CD14-positive monocyte (primary cell): Measurements from ENCODE around the gene SOCS4. TPM values are rescaled to one million over a fixed set of nuclear protein-coding genes. Genes with fewer than 3 reads are reported as not detected.
A peak's percentile ranks its signal among the peaks of the same experiment; 100 is the strongest.
"Not testable (repeated sequence)": the region's sequence is repeated elsewhere in the genome, so short reads cannot be mapped to it uniquely, and the experiment has no call there.

Experiments
- DNase-seq, 3 donors: peaks; one replicate each; pipeline ENCODE4 v3.0.0-alpha.2; 2011 to 2022
- H2AFZ ChIP-seq: 2 replicates; pipeline ENCODE4 v1.6.0; 2012; ENCODE audit warnings: mild to moderate bottlenecking, low read depth, low read length, inconsistent platforms; ENCODE audit not compliant: insufficient read depth, poor library complexity, severe bottlenecking
- H3K27ac ChIP-seq, 2 donors: 1 replicate in 1 of 2; 2 replicates in 1 of 2; pipeline ENCODE4 v1.5.1; 2012 to 2013; ENCODE audit warnings: low read length in 2 of 2, control low read depth in 1 of 2, inconsistent platforms in 1 of 2, low read depth in 1 of 2, mild to moderate bottlenecking in 1 of 2
- H3K27me3 ChIP-seq, 2 donors: one replicate each; pipeline versions ENCODE4 v1.6.0 to v1.6.1; 2011 to 2013; ENCODE audit warnings: low read length in 2 of 2; ENCODE audit not compliant: control insufficient read depth in 2 of 2, insufficient read depth in 2 of 2
- H3K36me3 ChIP-seq, 2 donors: replicated peaks in 1 of 2; 1 replicate in 1 of 2; 2 replicates in 1 of 2; pipeline versions ENCODE4 v1.5.1 to v1.6.1; 2012 to 2013; ENCODE audit warnings: low read length in 2 of 2, control low read depth in 1 of 2, inconsistent platforms in 1 of 2, mild to moderate bottlenecking in 1 of 2; ENCODE audit not compliant: insufficient read depth in 2 of 2, control insufficient read depth in 1 of 2
- H3K4me1 ChIP-seq, 2 donors: 1 replicate in 1 of 2; 2 replicates in 1 of 2; pipeline versions ENCODE4 v1.5.1 to v1.6.1; 2012 to 2013; ENCODE audit warnings: low read length in 2 of 2, control low read depth in 1 of 2, inconsistent platforms in 1 of 2, mild to moderate bottlenecking in 1 of 2, moderate library complexity in 1 of 2; ENCODE audit not compliant: insufficient read depth in 2 of 2, control insufficient read depth in 1 of 2
- H3K4me2 ChIP-seq: replicated peaks from 2 replicates; pipeline ENCODE3; 2012; ENCODE audit warnings: low read length, moderate library complexity, mild to moderate bottlenecking; ENCODE audit not compliant: poor library complexity, severe bottlenecking; ENCODE audit errors: extremely low read depth
- H3K4me3 ChIP-seq, 3 experiments: fragments of 200-600 bp in 1 of 3; sonication (generic) in 1 of 3; replicated peaks in 1 of 3; 1 replicate in 2 of 3; 2 replicates in 1 of 3; pipeline ENCODE4 v1.5.1; 2011 to 2013; ENCODE audit warnings: low read length in 3 of 3, mild to moderate bottlenecking in 3 of 3, control low read depth in 2 of 3, low read depth in 2 of 3, inconsistent platforms in 1 of 3, moderate library complexity in 1 of 3
- H3K79me2 ChIP-seq: 2 replicates; pipeline ENCODE4 v1.6.0; 2012; ENCODE audit warnings: mild to moderate bottlenecking, control low read depth, inconsistent platforms, low read length, moderate library complexity; ENCODE audit not compliant: insufficient read depth
- H3K9ac ChIP-seq: 2 replicates; pipeline ENCODE4 v1.6.0; 2017; ENCODE audit warnings: low read length, mild to moderate bottlenecking; ENCODE audit not compliant: insufficient read depth, poor library complexity, severe bottlenecking
- H3K9me3 ChIP-seq, 2 donors: replicated peaks in 1 of 2; 1 replicate in 1 of 2; 2 replicates in 1 of 2; pipeline versions ENCODE4 v1.5.1 to v1.6.1; 2012 to 2013; ENCODE audit warnings: low read length in 2 of 2, control low read depth in 1 of 2; ENCODE audit not compliant: control insufficient read depth in 1 of 2, insufficient read depth in 1 of 2
- H4K20me1 ChIP-seq: 2 replicates; pipeline ENCODE4 v1.6.0; 2012; ENCODE audit warnings: mild to moderate bottlenecking, low read length, control low read depth, moderate library complexity; ENCODE audit not compliant: insufficient read depth
- H3K27ac Mint-ChIP-seq, 7 donors: one replicate each; pipeline ENCODE4 v1.8.0; 2020; ENCODE audit warnings: mild to moderate bottlenecking in 7 of 7, mixed read lengths in 7 of 7, moderate library complexity in 6 of 7, inconsistent platforms in 2 of 7
- H3K27me3 Mint-ChIP-seq, 3 donors: one replicate each; pipeline ENCODE4 v1.8.0; 2021 to 2022; ENCODE audit warnings: low read depth in 3 of 3, mild to moderate bottlenecking in 3 of 3, mixed read lengths in 3 of 3, moderate library complexity in 3 of 3, inconsistent platforms in 1 of 3
- H3K36me3 Mint-ChIP-seq, 2 donors: one replicate each; pipeline ENCODE4 v1.8.0; 2020; ENCODE audit warnings: mixed read lengths in 2 of 2, inconsistent platforms in 1 of 2, mild to moderate bottlenecking in 1 of 2
- H3K4me1 Mint-ChIP-seq: one replicate; pipeline ENCODE4 v1.8.0; 2020; ENCODE audit warnings: mild to moderate bottlenecking, mixed read lengths
- H3K4me3 Mint-ChIP-seq, 2 donors: one replicate each; pipeline ENCODE4 v1.8.0; 2020; ENCODE audit warnings: mild to moderate bottlenecking in 2 of 2, mixed read lengths in 2 of 2, moderate library complexity in 1 of 2
- H3K9me3 Mint-ChIP-seq, 7 donors: one replicate each; pipeline ENCODE4 v1.8.0; 2020 to 2022; ENCODE audit warnings: mixed read lengths in 7 of 7, mild to moderate bottlenecking in 6 of 7, moderate library complexity in 6 of 7, inconsistent platforms in 2 of 7
- WGBS: methylation state at CpG from one replicate; pipeline ENCODE4 v1.1.5; 2013; ENCODE audit warnings: missing lambda C conversion rate; ENCODE audit not compliant: insufficient coverage; 5-methylcytosine and 5-hydroxymethylcytosine counted together
- intact Hi-C, 2 donors: fragments of 100-400 bp; cut with micrococcal nuclease; formaldehyde crosslinking; loops; one replicate each; pipeline versions ENCODE4 v1.15.0 to v1.15.1; 2023
- polyA plus RNA-seq, 3 donors: library from polyadenylated mRNA; depleted of rRNA in 1 of 3; unstranded in 2 of 3; stranded (reverse) in 1 of 3; fragments of 300-500 nt in 2 of 3; fragments of >200 nt in 1 of 3; fragmentation: Illumina TruSeq in 2 of 3; gene quantifications; 1 replicate in 2 of 3; 2 replicates in 1 of 3; pipeline ENCODE4 v1.2.3, GENCODE V29; 2012 to 2021
- TF ChIP-seq, protein P1 (sequence below): fragments of 200-600 bp; IDR thresholded peaks from one replicate; pipeline ENCODE4 v1.8.0; 2022; ENCODE audit warnings: antibody characterized with exemption, mild to moderate bottlenecking

Gene SOCS4
- polyA plus RNA-seq, 3 donors: 2.5 to 5.0 (median 3.0) TPM

DNA sequence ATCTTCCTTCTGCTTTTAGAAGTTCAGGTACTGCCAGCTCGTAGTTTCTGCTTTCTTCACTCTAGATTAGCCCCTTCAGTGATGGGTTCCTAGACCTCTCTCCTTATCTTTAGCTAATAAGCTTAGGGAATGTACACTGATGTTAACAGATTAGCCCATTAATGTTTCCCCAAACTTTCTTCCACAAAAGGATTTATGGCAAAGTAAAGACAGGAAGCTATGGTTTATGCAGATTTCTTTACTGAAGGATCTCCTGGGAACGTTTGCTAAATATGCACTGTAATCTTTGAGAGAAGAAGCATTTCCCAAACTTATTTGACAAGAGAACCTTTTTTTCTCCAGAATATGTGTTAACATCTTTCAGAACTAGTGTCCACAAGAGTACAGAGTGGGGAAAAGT is 4.2 kb downstream of the SOCS4 start:
- Mint-ChIP-seq H3K4me3 (no peak overlapping the region), H3K9me3 (peaks cover 0 to 1% (median 0%) of the 10 kb centered on the region in 7 donors), H3K27me3 (no peaks in the 10 kb centered on the region), H3K27ac (peak overlapping the region in 1 of 7 donors; percentile 27), H3K36me3 (peaks cover 25 to 34% of the 10 kb centered on the region in 2 donors), H3K4me1 (peaks cover 35% of the 10 kb centered on the region)
- intact Hi-C loops: no loop called here
- Histone ChIP-seq H3K27me3 (no peaks in the 10 kb centered on the region), H3K4me2 (no peak overlapping the region), H3K79me2 (peaks cover 71% of the 10 kb centered on the region), H3K4me3 (no peak overlapping the region), H3K36me3 (peaks cover 17 to 44% of the 10 kb centered on the region in 2 donors), H2AFZ (no peak overlapping the region), H3K27ac (no peak overlapping the region), H3K9ac (no peak overlapping the region), H3K4me1 (peaks cover 18 to 32% of the 10 kb centered on the region in 2 donors), H4K20me1 (peaks cover 9% of the 10 kb centered on the region), H3K9me3 (no peaks in the 10 kb centered on the region)
- TF ChIP-seq, protein P1, sequence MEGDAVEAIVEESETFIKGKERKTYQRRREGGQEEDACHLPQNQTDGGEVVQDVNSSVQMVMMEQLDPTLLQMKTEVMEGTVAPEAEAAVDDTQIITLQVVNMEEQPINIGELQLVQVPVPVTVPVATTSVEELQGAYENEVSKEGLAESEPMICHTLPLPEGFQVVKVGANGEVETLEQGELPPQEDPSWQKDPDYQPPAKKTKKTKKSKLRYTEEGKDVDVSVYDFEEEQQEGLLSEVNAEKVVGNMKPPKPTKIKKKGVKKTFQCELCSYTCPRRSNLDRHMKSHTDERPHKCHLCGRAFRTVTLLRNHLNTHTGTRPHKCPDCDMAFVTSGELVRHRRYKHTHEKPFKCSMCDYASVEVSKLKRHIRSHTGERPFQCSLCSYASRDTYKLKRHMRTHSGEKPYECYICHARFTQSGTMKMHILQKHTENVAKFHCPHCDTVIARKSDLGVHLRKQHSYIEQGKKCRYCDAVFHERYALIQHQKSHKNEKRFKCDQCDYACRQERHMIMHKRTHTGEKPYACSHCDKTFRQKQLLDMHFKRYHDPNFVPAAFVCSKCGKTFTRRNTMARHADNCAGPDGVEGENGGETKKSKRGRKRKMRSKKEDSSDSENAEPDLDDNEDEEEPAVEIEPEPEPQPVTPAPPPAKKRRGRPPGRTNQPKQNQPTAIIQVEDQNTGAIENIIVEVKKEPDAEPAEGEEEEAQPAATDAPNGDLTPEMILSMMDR: no peak
- WGBS: no CpG with 5 or more reads among the region's 2 CpGs
- DNase-seq: no peak

DNA sequence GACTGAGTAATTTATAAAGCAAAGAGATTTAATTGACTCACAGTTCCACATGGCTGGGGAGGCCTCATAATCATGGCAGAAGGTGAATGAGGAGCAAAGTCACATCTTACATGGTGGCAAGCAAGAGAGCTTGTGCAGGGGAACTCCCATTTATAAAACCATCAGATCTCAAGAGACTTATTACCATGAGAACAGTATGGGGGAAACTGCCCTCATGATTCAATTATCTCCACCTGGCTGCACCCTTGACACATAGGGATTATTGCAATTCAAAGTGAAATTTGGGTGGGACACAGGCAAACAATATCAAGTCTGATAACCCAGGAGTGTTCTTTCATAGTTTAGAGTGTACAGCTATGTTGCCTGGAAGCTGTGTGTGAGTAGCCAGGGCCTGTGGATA is 11.0 kb downstream of the SOCS4 start:
- Mint-ChIP-seq H3K36me3 (peaks cover 45 to 78% of the 10 kb centered on the region in 2 donors), H3K27ac (peak overlapping the region in 1 of 7 donors; percentile 42)
- Histone ChIP-seq H4K20me1 (peaks cover 11% of the 10 kb centered on the region), H3K36me3 (peaks cover 23 to 77% of the 10 kb centered on the region in 2 donors)
- H3K4me3 ChIP-seq, H3K4me1 Mint-ChIP-seq, H2AFZ ChIP-seq, H3K9me3 ChIP-seq, intact Hi-C loops, H3K9me3 Mint-ChIP-seq, H3K27me3 Mint-ChIP-seq, H3K4me3 Mint-ChIP-seq, H3K27ac ChIP-seq, H3K27me3 ChIP-seq, H3K4me2 ChIP-seq, H3K79me2 ChIP-seq, DNase-seq, H3K4me1 ChIP-seq, H3K9ac ChIP-seq: not testable (repeated sequence)
